HG02588 (cell line): ENCODE results near the gene PSORS1C2.
"Not testable (repeated sequence)": the region's sequence is repeated elsewhere in the genome, so short reads cannot be mapped to it uniquely, and the experiment has no call there.

Experiments
- ATAC-seq: cut with Tn5 transposase; IDR thresholded peaks from one replicate; pipeline ENCODE4 v1.9.1; 2021; ENCODE audit warnings: mild to moderate bottlenecking, moderate library complexity; ENCODE audit not compliant: unreplicated experiment

PSORS1C2 gene

DNA sequence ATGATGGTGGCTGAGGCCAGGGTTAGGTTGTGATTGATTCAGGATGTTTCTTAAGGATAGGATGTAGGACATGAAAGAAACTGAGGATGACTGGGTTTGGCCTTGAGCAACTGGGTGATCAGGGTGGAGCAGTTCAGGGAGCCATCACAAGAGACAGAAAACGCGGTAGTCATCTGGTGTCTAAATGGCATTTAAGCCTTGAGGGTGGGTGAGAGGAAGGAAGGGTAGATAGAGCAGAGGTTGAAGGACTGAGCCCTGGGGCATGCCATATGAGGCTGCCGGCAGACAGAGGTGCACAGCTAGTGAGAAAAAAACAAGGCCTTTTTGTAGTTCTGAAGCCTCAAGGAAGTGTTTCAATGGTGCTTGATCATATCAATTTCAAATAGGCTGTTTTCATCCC is 29.7 kb upstream of the PSORS1C2 start:
- ATAC-seq, result no peak

DNA sequence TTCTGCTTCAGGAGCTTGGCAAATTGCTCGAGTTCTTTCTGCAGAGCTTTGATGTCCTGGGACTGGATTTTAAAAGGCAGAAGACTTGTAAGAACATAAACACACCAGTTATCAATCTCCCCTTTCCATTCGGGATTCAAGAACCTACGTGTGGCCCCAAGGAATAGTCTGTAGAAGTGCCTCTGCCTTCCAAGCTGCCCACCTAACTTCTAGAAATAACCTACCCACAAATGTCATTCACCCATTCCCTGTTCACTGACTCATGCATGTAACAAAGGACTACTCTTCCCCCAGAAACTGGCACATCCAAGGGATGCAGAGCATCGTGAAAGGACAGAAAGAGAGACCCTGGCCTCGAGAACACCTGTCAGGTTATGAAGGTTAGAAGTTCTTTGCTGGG is 27.1 kb upstream of the PSORS1C2 start:
- ATAC-seq, result no peak

DNA sequence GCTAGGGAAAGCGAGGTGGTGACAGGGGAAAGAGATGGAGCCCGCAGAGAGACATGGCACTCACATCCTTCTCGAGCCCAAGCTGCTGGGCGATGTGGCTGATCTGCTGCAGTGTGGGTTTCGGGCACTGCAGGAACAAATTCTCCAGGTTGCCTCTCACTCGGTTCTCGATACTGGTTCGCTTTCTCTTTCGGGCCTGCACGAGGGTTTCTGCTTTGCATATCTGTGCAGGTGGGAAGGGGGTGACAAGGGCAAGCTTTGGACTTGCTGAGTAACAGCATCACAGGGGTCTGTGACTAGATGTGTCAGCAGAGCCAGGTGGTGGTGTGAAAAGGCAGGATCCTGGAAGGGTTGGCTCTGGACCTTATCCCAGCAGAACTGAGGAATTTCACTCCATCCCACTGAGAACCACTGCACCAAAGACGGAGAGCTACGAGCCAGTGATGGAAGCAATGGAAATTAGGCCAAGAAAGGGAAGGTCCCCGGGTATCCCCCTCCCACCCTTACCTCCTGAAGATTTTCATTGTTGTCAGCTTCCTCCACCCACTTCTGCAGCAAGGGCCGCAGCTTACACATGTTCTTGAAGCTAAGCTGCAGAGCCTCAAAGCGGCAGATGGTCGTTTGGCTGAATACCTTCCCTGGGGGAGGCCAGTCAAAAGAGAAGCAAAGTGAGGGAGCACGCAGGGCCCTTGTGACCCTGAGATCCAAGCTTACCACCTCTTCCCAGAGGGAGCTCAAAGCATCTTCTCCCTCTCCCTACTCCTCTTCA is 26.4 kb upstream of the PSORS1C2 start:
- not testable (repeated sequence) for ATAC-seq

DNA sequence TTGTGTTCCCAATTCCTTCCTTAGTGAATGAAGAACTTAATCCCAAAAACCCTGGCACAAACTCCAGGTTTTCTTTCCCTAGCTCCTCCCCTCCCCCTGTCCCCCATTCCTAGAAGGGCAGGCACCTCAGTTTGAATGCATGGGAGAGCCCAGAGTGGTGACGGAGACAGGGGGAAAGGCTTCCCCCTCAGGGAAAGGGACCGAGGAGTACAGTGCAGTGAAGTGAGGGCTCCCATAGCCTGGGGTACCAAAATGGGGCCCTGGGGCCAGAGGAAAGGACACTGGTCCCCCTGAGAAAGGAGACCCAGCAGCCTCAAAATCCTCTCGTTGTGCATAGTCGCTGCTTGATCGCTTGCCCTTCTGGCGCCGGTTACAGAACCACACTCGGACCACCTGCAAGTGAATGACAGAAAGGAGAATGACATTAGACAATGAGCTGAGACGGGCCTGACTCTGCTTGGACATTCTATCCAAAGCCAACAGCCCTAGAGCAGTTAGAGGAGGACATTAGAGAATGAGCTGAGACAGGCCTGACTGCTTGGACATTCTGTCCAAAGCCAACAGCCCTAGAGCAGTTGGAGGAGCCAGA is 25.7 kb upstream of the PSORS1C2 start:
- ATAC-seq, result not testable (repeated sequence)

DNA sequence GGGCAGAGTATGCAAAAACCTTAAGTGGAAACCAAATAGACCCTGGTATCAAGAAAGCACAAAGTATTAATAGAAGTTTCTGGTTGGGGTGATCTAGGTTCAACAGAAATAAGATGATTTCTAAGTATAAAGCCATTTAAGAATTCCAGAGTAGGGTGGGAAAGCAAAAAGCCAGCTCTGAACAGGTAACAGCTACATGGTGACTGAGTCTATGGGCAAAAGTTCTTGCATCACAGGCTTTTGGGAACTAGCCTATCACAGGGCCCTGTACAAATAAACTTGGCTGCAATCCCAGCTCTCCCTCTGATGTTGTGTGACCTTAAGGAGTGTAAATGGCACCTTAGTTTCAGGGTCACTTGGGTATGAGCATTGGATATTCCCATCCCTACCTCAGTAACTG is 25.1 kb upstream of the PSORS1C2 start:
- ATAC-seq, result no peak

DNA sequence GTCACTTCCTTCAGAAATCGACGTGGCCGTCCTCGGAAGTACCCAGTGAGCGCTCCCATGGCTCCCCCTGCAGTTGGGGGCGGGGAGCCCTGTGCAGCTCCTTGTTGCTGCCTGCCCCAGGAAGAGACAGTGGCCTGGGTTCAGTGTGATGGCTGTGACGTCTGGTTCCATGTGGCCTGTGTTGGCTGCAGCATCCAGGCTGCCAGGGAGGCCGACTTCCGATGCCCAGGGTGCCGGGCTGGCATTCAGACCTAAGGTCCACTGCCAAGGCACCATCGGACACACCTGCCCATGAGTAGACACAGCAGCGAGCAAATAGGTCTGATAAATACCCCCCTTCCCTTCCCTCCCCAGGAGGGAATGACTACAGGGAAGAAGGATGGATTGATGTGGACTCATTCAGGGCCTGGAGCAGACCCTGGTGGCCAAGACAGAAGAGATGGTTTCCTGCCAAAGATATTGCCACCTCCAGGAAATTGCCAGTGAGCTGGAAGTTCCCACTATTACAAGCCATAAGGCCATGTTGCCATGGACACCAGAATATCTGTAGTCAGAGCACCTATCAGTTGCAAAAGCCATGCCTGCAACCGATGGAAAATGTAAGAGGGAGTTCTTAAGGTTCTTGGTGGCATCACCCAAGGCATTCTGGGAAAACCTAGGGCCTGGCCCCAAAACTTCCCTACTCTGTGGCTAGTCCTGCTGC is 23.7 kb upstream of the PSORS1C2 start:
- no peak for ATAC-seq

DNA sequence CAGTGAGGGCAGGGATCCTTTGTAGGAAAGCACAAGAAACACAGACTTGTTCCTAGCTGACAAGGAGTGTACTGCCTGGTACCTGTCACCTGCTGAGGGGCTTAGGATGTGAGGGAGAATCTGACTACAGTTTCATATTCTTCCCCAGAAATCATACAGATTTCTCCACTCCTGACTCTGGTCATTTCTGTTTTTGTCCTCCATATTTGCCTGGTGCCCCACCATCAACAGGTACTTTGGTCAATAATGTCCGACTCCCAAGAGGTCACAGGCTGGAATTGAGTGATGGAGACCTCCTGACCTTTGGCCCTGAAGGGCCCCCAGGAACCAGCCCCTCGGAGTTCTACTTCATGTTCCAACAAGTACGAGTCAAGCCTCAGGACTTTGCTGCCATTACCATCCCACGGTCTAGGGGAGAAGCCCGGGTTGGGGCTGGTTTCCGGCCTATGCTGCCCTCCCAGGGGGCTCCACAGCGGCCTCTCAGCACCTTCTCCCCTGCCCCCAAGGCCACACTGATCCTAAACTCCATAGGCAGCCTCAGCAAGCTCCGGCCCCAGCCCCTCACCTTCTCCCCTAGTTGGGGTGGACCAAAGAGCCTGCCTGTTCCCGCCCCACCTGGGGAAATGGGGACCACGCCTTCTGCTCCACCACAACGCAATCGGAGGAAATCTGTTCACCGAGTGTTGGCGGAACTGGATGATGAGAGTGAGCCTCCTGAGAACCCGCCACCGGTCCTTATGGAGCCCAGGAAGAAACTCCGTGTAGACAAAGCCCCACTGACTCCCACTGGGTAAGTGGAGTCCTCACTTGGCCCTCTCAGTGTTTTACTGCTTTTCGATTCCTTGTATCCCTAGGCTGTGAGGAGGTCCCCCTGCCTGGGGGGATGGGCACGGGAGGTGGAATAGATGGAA is 22.6 kb upstream of the PSORS1C2 start:
- ATAC-seq, result no peak

DNA sequence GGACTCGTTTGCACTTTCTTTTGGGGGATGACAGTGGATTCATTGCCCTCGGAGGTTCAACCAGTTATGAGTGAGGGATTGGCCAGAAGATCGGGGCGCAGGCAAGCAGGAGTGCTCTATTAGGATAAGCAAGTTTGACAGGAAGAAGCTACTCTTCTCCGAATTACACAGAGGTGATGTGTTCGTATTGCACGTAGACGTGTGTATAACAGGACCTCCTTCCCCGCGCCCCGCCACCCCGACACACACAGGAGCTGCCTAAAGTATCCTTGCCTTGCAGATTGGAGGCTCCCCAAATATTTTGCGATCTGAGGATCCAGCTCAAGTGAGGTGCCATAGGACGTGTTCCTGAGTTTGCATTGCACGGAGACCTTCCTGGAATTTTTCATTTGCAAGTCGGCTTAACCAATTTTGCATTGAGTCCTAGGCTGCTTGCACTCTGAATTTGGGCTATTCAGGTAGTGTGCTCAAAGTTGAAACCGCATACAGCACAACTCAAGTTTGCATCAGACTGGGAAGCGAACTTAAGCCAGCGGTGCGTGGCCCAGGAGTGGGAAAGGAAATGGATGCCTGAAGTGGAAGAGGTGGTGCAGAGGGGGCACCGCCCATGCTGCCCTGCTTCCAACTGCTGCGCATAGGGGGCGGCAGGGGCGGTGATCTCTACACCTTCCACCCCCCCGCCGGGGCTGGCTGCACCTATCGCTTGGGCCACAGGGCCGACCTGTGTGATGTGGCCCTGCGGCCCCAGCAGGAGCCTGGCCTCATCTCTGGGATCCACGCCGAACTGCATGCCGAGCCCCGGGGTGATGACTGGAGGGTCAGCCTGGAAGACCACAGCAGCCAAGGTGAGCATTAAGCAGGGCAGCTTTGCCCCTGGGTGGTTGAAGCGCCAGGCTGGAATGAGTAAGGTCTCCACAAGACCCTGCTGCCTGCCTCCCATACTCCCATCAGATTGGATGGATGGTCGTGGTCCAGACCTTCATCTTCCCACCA is 20.3 kb upstream of the PSORS1C2 start:
- ATAC-seq, result no peak

DNA sequence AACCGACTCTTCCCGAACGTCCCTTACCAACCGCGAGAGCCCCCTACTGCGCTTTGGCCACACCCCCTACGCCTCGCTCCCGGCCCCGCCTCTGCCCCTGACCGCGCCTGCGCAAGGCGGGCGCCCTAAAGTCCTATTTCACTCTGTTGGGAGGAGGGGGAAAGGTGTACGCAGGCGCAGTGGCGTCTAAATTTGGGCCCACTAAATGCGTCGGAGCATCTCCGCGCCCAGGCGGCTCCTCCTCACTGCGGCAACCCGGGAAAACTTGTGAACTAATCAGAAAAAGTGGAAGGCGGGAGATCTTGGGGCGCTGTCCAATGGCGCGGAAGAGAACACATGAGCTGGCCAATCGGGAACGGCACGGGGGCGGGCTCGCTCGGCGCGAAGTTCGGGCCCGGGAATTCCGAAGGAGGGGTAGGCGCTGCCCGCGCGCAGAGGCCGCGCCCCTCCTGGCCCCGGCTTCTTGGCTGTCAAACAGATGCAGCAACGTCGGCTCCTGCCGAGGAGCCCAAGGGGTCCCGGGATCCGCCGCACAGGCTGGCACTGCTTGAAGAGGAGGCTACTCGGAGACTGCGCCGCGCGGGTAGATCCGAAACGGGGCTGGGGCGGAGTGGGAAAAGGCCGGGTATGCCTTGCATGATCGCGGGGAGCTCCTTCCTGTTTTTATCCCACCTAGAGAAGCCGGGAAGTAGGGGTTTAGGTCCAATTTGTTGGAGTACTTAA is 19.4 kb upstream of the PSORS1C2 start, which contains the start of gene TCF19:
TCF19 (plus strand) TSS at position 450 of the 723 bp plus-strand sequence. CDS start 881 bp downstream, outside the sequence.
- ATAC-seq, result peak; percentile 81

DNA sequence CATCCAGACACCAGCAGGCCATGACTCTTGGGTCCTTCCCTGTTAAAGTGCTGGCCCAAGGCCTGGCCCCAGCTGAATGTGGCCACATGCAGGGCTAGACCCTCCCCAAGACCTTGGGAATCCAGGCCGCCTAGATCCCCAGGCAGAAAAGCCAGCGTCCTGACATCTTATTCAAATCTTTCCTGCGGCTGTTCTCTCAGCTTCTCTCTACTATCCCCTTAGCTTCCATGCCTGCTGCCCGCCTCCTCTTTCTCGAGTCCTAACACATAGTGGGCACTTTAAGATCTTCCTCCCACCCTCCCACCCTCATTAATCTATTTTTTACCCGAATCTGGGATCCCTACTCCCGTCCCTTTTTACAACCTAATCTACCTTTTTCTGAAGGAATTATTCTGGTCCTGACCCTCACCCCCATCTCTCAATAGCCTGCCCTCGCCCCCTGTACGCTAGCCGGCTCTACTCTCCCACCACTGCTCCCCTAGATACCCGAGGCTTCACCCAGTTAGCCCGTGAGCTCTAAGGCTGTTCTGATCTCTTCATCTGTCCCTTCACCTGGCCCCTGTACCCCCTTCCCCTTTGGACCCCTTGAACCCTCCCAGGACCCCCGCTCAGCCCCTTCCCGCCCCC is 18.8 kb upstream of the PSORS1C2 start, which contains the start of gene CCHCR1:
CCHCR1 (minus strand) TSS at position 290 of the 627 bp plus-strand sequence; CDS start at position 88, 202 bp downstream.
- ATAC-seq, result peak; percentile 2

DNA sequence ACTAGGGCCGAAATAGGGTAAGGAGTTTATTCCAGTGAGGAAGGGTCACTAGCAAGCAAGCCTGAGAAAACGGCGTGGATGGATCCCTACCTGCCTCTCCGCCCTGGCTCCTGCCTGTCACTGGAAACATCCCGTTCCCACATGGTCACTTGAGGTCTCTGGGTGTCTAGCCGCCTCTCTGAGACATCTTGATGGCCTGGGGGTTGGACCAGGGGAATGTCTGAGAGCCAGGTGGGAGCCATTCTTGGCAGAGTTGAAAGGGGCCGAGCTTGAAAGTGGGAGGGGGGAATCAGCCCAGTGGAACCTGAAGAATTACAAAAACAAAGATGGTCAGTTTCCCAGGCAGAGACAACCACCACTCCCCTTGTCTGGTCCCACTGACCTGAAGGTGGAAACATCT is 17.8 kb upstream of the PSORS1C2 start:
- no peak for ATAC-seq

DNA sequence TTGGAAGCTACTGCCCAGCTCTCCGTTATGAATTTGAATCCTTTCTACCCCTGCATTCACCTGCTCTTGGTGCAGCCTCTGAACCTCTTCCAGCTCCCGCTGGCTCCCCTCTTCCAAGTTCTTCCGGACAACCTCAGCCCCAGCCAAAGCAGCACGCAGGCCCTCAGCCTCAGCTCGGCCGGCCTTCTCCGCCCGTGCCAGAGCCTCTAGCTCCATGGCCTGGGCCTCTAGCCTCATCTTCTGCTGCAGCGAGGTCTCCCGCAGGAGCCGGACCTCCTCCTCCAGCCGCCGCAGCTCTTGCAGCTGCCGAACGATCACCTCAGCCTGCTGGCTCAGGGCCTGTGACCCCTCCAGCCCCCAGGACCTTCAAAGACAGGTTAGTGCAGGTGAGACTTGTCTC is 15.6 kb upstream of the PSORS1C2 start:
- ATAC-seq, result no peak

DNA sequence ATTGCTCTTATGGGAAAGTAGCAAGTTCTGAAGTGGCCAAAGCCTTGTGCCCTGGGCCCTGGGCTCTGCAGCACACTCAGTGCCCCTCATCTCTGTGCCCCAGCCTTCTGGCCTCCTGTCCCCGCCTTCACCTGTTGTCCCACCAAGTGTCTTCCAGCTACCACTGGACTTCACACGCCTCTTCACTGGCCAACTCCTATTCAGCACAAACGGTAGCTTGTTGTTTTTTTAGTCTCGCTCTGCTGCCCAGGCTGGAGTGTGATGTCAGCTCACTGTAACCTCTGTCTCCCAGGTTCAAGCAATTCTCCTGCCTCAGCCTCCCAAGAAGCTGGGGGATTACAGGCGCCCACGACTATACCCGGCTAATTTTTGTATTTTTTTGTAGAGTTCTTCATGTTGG is 13.9 kb upstream of the PSORS1C2 start:
- no peak for ATAC-seq

DNA sequence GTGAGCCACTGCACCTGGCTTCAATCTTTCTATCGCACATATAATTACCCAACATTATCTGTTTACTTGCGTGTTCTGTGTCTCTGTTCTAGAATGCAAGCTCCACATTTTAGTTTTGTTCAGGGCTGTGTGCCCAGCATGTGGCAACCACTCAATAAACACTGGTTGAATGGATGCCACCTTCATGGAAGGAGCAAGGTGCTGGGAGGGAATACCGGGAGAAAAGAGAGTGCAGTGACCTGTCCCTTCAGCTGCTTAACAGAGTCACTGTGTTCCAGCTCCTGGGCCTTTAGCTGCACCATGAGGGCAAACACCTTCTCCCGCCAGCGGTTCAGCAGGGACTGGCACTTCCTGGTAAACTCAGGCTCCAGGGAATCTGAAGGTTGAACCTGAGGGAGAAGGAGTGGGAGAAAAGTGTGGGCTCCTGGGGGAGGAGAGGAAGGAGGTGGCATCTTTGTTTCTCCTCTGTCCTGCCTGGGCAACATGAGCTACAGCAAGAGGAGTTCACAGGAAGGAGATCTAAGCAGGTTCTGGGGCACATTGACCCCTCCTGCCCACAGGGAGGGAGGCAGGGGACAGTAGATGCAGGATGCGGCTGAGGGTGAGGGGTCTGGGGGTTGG is 11.1 kb upstream of the PSORS1C2 start:
- no peak for ATAC-seq

DNA sequence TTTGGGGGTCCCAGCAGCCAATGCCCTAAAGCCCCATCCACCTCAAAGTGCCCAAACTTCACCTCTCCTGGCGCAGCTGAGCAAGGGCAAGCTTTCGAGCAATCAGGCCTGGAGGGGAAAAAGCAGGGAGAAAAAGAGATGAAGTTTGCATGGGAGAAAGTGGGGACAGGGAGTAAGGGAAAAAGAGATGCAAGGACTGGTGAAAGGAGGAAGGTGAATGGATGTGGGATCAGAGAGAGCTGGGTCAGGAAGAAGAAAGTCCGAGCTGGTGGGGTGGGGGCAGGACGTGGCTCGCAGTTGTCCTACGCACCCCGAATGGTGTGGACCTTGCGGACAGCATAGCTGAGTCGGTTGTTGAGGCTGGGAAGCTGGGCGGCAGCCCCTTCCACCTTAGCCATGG is 6.5 kb upstream of the PSORS1C2 start:
- no peak for ATAC-seq

DNA sequence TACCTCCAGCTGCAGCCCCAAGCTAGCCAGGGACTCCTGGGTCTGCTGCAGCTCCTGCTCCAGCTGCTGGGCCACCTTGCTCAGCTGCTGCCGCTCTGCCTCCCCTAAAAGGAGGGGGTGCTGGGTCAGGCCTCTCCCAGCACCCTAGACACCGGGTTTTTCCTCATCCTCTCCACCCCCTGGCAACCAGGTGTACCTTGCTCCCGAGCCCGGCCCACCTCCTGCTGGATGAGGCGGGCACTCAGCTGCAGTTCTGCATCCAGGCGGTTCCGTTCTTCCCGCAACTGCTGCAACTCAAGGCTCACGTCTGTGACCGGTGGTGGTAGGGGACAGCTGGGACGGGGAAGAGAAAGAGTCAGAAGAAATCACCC is 6.1 kb upstream of the PSORS1C2 start:
- ATAC-seq, result no peak

DNA sequence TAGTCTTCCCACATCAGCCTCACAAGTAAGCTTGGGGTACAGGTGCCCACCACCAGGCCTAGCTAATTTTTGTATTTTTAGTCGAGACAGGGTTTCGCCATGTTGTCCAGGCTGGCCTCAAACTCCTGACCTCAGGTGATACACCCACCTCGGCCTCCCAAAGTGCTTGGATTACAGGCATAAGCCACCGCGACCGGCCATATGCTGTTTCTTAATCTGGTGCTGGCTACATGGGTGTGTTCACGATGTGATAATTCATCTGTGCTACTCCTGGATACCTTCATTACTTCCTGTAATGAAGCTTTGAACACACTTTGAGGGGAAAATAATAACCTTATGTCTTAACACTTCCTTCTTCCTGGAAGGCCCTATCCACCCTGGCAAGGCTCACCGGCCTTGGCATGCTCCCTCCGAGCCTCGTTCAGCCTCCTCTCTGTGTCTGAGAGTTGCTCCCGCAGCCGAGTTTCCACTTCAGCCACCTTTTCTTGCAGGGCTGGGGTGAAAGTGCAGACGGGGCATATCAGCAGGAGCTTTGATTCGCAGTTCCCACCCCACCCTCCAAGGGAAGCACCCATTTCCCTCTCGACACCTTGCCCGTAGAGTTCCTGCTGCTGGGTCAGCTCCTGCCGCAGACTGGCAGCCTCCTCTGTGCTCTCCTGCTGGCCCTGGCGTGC is 5.6 kb upstream of the PSORS1C2 start:
- ATAC-seq, result no peak

DNA sequence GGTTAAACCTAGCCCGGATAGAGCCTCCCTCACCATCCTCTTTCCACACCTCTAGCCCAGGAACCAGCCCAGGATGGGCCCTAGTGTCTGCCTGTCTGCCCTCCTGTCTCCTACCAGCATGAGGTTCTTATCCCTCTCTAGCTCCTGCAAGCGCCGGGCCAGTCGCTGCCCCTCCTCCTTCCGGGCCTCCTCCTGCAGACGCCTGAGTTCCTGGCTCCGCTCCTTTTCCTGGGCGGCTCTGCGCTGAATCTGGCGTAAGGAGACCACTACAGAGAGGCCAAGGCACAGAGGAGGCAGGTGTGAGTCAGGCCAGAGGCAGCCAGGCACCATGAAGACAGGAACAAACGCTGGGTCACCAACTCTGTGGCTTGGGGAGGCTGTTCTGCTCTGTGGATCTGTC is 4.3 kb upstream of the PSORS1C2 start:
- no peak for ATAC-seq
